Endothelial cell of umbilical vein (primary cell): ENCODE measurements around the gene EPX.

Experiments used
- EZH2 ChIP-seq: IDR thresholded peaks from 2 replicates; pipeline ENCODE4 v1.6.1; 2012; ENCODE audit warnings: borderline replicate concordance, low read depth, mild to moderate bottlenecking, moderate library complexity, low read length, inconsistent platforms; ENCODE audit not compliant: severe bottlenecking
- FOS ChIP-seq: IDR thresholded peaks from 2 replicates; pipeline ENCODE4 v1.6.1; 2011; ENCODE audit warnings: mild to moderate bottlenecking, low read length, moderate library complexity, borderline replicate concordance; ENCODE audit not compliant: insufficient read depth
- JUN ChIP-seq: IDR thresholded peaks from 2 replicates; pipeline ENCODE4 v1.6.1; 2011; ENCODE audit warnings: borderline replicate concordance, low read depth; ENCODE audit not compliant: insufficient read length, insufficient read depth
- MYC ChIP-seq: IDR thresholded peaks from one replicate; pipeline ENCODE4 v1.6.1; 2011; ENCODE audit warnings: mild to moderate bottlenecking, low read depth, low read length
- POLR2A ChIP-seq: IDR thresholded peaks from 2 replicates; pipeline ENCODE4 v1.6.1; 2012; ENCODE audit warnings: low read depth, mild to moderate bottlenecking, control low read depth, low read length
- TF ChIP-seq, protein P1 (sequence below), 2 donors: IDR thresholded peaks; 1 replicate in 1 of 2; 2 replicates in 1 of 2; pipeline ENCODE4 v1.5.1; 2011; ENCODE audit warnings: low read length in 2 of 2, mild to moderate bottlenecking in 2 of 2, moderate library complexity in 2 of 2, control low read depth in 1 of 2, inconsistent platforms in 1 of 2, low read depth in 1 of 2; ENCODE audit not compliant: insufficient read depth in 1 of 2; ENCODE audit errors: extremely low read depth in 1 of 2
- TF ChIP-seq, protein P2 (sequence below): IDR thresholded peaks from 2 replicates; pipeline ENCODE4 v1.6.1; 2011; ENCODE audit not compliant: insufficient read depth, insufficient read length

DNA sequence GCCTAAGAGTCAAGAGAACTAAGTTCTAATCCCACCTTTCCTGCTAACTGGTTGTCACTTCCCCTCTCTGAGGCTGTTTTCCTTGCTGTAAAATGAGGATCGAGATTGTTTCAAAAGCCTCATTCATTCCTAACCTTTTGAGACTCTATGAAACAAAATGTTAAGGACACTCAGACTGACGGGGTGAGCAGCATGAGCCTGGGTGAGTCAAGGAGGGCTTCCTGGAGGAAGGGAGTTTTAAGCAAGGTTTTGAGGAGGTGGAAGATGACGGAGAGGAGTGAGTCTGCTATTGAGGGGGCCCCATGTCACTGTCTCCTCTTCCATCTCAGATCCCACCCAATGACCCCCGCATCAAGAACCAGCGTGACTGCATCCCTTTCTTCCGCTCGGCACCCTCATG, 4.1 kb downstream of the EPX start:
- TF ChIP-seq, protein P1, sequence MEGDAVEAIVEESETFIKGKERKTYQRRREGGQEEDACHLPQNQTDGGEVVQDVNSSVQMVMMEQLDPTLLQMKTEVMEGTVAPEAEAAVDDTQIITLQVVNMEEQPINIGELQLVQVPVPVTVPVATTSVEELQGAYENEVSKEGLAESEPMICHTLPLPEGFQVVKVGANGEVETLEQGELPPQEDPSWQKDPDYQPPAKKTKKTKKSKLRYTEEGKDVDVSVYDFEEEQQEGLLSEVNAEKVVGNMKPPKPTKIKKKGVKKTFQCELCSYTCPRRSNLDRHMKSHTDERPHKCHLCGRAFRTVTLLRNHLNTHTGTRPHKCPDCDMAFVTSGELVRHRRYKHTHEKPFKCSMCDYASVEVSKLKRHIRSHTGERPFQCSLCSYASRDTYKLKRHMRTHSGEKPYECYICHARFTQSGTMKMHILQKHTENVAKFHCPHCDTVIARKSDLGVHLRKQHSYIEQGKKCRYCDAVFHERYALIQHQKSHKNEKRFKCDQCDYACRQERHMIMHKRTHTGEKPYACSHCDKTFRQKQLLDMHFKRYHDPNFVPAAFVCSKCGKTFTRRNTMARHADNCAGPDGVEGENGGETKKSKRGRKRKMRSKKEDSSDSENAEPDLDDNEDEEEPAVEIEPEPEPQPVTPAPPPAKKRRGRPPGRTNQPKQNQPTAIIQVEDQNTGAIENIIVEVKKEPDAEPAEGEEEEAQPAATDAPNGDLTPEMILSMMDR (IDR thresholded peaks at IDR 0.05; ENCODE audit: extremely low read depth in 1 of 2, insufficient read depth in 1 of 2, low read depth in 1 of 2, low read length in 2 of 2) = no peak
- no peak for TF ChIP-seq POLR2A
- TF ChIP-seq, protein P2, sequence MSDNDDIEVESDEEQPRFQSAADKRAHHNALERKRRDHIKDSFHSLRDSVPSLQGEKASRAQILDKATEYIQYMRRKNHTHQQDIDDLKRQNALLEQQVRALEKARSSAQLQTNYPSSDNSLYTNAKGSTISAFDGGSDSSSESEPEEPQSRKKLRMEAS = no peak
- TF ChIP-seq FOS = no peak
- no peak for TF ChIP-seq JUN
- no peak for TF ChIP-seq MYC
- TF ChIP-seq EZH2 = no peak
